HG02885 (cell line): Measurements from ENCODE around the gene ANO5.

Experiments
- ATAC-seq: cut with Tn5 transposase; IDR thresholded peaks from one replicate; pipeline ENCODE4 v1.9.1; 2021; ENCODE audit warnings: mild to moderate bottlenecking; ENCODE audit not compliant: unreplicated experiment, poor library complexity

The ANO5 gene

GRCh38 chr11:22317656-22318055, 124.8 kb downstream of the ANO5 start:
- no peak for ATAC-seq

GRCh38 chr11:22331771-22332170, 138.9 kb downstream of the ANO5 start:
- no peak for ATAC-seq
